ENCODE data around the gene SEC31A.

The SEC31A gene

DNA sequence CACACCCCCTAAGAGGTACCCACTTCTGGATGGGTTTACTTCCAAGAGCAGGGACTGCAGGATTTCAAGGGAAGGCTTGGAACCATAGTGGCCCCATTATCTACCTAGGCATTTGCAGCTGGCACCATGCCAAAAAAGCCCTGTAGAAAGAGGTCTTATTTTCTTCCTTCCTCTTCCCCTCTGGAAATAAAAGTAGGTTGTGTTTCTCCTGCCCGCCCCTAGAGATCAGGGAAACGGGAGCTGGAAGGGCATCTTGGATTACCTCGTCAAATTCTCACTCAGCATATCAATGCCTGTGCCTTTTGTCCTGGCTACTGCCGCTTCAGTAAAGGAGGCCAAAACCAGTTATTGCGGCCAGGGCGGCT, 93.9 kb downstream of the SEC31A start:
- Histone ChIP-seq H3K4me1 (peaks cover 8% of the 10 kb centered on the region), H3K9me3 (no peaks in the 10 kb centered on the region), H3K27me3 (peaks cover 18% of the 10 kb centered on the region), H3K4me3 (ENCODE audit: low read depth, low read length) (no peak overlapping the region), H3K36me3 (no peaks in the 10 kb centered on the region)
- TF ChIP-seq, protein P1, sequence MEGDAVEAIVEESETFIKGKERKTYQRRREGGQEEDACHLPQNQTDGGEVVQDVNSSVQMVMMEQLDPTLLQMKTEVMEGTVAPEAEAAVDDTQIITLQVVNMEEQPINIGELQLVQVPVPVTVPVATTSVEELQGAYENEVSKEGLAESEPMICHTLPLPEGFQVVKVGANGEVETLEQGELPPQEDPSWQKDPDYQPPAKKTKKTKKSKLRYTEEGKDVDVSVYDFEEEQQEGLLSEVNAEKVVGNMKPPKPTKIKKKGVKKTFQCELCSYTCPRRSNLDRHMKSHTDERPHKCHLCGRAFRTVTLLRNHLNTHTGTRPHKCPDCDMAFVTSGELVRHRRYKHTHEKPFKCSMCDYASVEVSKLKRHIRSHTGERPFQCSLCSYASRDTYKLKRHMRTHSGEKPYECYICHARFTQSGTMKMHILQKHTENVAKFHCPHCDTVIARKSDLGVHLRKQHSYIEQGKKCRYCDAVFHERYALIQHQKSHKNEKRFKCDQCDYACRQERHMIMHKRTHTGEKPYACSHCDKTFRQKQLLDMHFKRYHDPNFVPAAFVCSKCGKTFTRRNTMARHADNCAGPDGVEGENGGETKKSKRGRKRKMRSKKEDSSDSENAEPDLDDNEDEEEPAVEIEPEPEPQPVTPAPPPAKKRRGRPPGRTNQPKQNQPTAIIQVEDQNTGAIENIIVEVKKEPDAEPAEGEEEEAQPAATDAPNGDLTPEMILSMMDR (IDR thresholded peaks at IDR 0.05; ENCODE audit: low read depth, low read length), result no peak
- peak; percentile 21 for DNase-seq

DNA sequence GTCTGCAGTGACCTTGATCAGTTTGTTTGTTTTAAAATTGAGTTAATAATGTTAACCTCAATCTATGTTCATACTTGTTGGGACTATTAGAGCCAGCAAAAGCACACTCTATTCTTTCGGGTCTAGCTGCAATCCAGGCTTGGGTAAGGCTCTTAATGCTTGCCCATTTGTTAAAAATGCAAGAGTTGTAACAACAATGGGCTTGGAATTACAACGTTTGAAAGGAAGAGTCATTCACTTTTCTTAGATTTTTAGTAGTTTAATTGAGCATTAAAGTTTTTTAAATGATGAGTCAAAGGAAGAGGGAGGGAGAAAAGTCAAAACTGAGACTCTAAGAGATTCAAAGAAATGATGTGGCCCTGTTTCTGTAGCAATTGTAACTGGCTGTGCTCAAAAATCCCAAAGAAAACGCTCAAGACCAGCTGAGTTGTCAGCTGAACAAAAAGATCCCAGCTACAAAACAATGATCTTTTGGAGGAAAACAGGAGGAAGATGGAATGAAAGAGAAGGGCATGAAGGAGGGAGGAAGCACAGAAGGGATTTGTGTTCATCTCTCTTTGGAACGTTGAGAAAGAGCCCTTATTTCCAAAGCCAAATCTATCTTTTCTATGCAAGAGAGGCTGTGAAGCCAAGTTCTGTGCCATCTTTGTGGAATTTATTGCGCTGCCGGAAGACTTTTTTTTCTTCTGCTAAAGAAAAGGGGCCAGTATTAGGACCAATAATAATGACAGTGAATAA, 97.9 kb downstream of the SEC31A start:
- Histone ChIP-seq H3K9me3 (no peaks in the 10 kb centered on the region), H3K4me1 (peaks cover 8% of the 10 kb centered on the region), H3K4me3 (ENCODE audit: low read depth, low read length) (no peak overlapping the region), H3K36me3 (no peaks in the 10 kb centered on the region), H3K27me3 (peaks cover 7% of the 10 kb centered on the region)
- no peak for DNase-seq
- TF ChIP-seq, protein P1 (IDR thresholded peaks at IDR 0.05; ENCODE audit: low read depth, low read length), result no peak

DNA sequence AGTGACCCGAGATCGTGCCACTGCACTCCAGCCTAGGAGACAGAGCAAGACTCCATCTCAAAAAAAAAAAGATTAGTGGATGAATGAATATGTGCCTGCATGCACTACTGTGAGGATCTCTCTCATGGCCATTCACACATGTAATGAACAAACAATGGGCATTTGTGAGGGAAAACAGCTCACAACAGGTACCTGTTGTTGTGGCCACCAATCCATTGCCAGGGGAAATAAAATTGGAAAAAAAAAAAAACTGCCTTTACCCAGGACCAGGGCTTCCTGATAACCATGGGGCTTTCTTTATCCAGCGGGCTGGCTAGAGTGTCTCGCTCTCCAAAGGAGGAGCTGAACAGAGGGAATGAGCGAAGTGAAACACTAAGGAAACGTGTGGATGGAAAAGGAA, 99.8 kb downstream of the SEC31A start:
- no peaks in the 10 kb centered on the region for H3K9me3 ChIP-seq
- H3K36me3 ChIP-seq, result no peaks in the 10 kb centered on the region
- DNase-seq, result no peak
- TF ChIP-seq, protein P1 (IDR thresholded peaks at IDR 0.05; ENCODE audit: low read depth, low read length), result no peak
- no peaks in the 10 kb centered on the region; the same call in 1 of the 2 replicates for H3K4me1 ChIP-seq
- H3K4me3 ChIP-seq (ENCODE audit: low read depth, low read length), result no peak overlapping the region
- no peaks in the 10 kb centered on the region for H3K27me3 ChIP-seq

DNA sequence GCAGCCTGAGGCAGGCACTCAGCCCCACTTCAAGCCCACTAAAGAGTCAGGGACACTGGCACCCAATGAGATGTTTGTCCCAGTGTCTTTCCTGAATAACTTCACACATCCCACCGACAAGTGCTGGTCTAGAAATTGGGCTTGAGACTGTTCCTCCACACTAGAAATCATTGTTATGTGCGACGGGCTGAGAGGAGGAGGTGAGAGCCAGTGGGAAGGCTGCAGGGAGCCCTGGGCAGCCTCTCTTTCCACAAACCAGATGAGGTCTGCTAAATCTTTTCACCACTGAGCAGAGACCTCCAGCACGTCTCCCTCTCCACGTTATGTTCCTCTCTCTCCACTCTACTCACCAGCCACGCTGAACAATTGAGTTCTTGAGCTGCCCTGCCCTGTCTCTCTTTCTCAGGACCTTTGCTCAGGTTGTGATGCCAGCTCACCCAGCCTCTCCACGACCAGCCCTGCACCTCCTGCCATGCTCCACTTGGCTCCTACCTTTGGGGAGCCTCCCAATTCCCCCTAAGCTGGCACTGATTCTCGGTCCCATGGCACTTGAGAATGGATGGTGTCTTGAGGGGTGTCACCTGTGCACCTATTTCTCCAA, 100.8 kb downstream of the SEC31A start:
- Histone ChIP-seq H3K4me1 (peaks cover 9% of the 10 kb centered on the region), H3K27me3 (no peaks in the 10 kb centered on the region), H3K36me3 (no peaks in the 10 kb centered on the region), H3K9me3 (no peaks in the 10 kb centered on the region), H3K4me3 (ENCODE audit: low read depth, low read length) (no peak overlapping the region)
- DNase-seq, result no peak
- TF ChIP-seq, protein P1 (IDR thresholded peaks at IDR 0.05; ENCODE audit: low read depth, low read length), result no peak

DNA sequence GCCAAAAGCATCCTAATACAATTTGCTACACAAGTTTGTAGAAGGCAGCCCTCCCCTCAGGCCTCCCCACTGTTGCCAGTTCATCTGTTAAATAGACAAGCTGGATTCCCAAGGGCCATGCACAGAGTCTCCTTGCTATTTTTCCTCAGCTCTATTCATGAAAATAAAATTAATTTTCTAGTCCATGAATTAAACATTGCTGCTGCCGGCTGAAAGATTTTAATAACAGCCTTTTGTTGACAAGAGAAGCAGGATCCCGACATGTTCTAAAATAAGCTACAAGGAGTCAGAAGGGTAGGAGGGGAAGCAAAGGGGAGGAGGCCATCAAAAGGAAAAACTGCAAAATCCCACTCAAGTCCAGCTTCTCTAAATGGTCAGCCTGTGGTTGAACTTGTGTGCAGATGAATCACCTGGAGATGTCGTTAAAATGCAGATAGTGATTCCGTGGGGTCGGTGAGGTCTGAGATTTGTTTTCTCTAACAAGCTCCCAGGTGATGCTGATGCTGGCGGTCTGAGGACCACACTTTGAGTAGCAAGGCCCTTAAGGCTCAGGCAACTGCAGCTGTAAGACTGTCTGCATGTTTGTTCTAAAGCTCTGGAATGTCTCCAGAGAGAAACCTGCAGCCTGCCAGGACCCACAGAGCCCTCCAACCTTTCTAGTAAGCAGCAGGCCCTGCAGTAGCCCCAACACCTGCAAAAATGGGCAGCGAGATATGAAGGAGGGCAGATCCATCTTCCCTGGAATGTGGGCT, 101.8 kb downstream of the SEC31A start:
- no peaks in the 10 kb centered on the region for H3K27me3 ChIP-seq
- H3K36me3 ChIP-seq, result no peaks in the 10 kb centered on the region
- TF ChIP-seq, protein P1 (IDR thresholded peaks at IDR 0.05; ENCODE audit: low read depth, low read length), result no peak
- H3K4me1 ChIP-seq, result peaks cover 11% of the 10 kb centered on the region
- no peak overlapping the region for H3K4me3 ChIP-seq (ENCODE audit: low read depth, low read length)
- H3K9me3 ChIP-seq, result no peaks in the 10 kb centered on the region
- no peak for DNase-seq
